ENCODE data around the gene CTAGE4.
"Not testable (repeated sequence)": the region's sequence is repeated elsewhere in the genome, so short reads cannot be mapped to it uniquely, and the experiment has no call there.

The CTAGE4 gene

GRCh38 chr7:144183166-144183565 lies at the start of gene CTAGE4:
TSS of gene CTAGE4 (plus strand) at chr7:144183466. CDS start at chr7:144183504, 38 bp downstream.
- DNase-seq (ENCODE audit: low spot score): not testable (repeated sequence)

GRCh38 chr7:144134116-144134515 lies 49.1 kb upstream of the CTAGE4 start:
- no peak for DNase-seq (ENCODE audit: low spot score)

- DNase-seq (ENCODE audit: low spot score): no peak
Measured at GRCh38 chr7:144137501-144137900, 45.8 kb upstream of the CTAGE4 start.

- no peak for DNase-seq (ENCODE audit: low spot score)
Measured at GRCh38 chr7:144142187-144142586, 41.1 kb upstream of the CTAGE4 start.

GRCh38 chr7:144144426-144144825 lies 38.8 kb upstream of the CTAGE4 start:
- no peak for DNase-seq (ENCODE audit: low spot score)

- no peak for DNase-seq (ENCODE audit: low spot score)
Measured at GRCh38 chr7:144148224-144148827, 34.9 kb upstream of the CTAGE4 start.

GRCh38 chr7:144158861-144159260 lies 24.4 kb upstream of the CTAGE4 start:
- DNase-seq (ENCODE audit: low spot score): no peak

GRCh38 chr7:144164784-144165183 lies 18.5 kb upstream of the CTAGE4 start:
- no peak for DNase-seq (ENCODE audit: low spot score)

- DNase-seq (ENCODE audit: low spot score): not testable (repeated sequence)
Measured at GRCh38 chr7:144171594-144172350, 11.5 kb upstream of the CTAGE4 start.

- no peak for DNase-seq (ENCODE audit: low spot score)
Measured at GRCh38 chr7:144174613-144175012, 8.7 kb upstream of the CTAGE4 start.

- not testable (repeated sequence) for DNase-seq (ENCODE audit: low spot score)
Measured at GRCh38 chr7:144178380-144179164, 4.7 kb upstream of the CTAGE4 start.

GRCh38 chr7:144179165-144179479 lies 4.1 kb upstream of the CTAGE4 start:
- not testable (repeated sequence) for DNase-seq (ENCODE audit: low spot score)

- DNase-seq (ENCODE audit: low spot score): not testable (repeated sequence)
Measured at GRCh38 chr7:144187848-144188247, 4.6 kb downstream of the CTAGE4 start.

GRCh38 chr7:144188578-144189171 lies 5.4 kb downstream of the CTAGE4 start:
- DNase-seq (ENCODE audit: low spot score): not testable (repeated sequence)

GRCh38 chr7:144193782-144194181 lies 10.5 kb downstream of the CTAGE4 start:
- not testable (repeated sequence) for DNase-seq (ENCODE audit: low spot score)

GRCh38 chr7:144194453-144194852 lies 11.2 kb downstream of the CTAGE4 start:
- DNase-seq (ENCODE audit: low spot score): not testable (repeated sequence)

- not testable (repeated sequence) for DNase-seq (ENCODE audit: low spot score)
Measured at GRCh38 chr7:144195212-144195872, 12.1 kb downstream of the CTAGE4 start, which contains the start of gene ARHGEF35. TSS of gene ARHGEF35 (minus strand) at chr7:144195833. CDS start at chr7:144188383, 7,450 bp downstream.

- not testable (repeated sequence) for DNase-seq (ENCODE audit: low spot score)
Measured at GRCh38 chr7:144198934-144199333, 15.7 kb downstream of the CTAGE4 start.

GRCh38 chr7:144201978-144202377 lies 18.7 kb downstream of the CTAGE4 start:
- DNase-seq (ENCODE audit: low spot score): not testable (repeated sequence)

- not testable (repeated sequence) for DNase-seq (ENCODE audit: low spot score)
Measured at GRCh38 chr7:144203086-144203485, 19.8 kb downstream of the CTAGE4 start.

GRCh38 chr7:144205306-144205705 lies 22.0 kb downstream of the CTAGE4 start:
- DNase-seq (ENCODE audit: low spot score): not testable (repeated sequence)

- not testable (repeated sequence) for DNase-seq (ENCODE audit: low spot score)
Measured at GRCh38 chr7:144217200-144217599, 33.9 kb downstream of the CTAGE4 start.

Data from D341Med (cell line).